ENCODE data around the gene AMZ2. TPM values are rescaled to one million over a fixed set of nuclear protein-coding genes. Genes with fewer than 3 reads are reported as not detected.
"Not testable (repeated sequence)": the region's sequence is repeated elsewhere in the genome, so short reads cannot be mapped to it uniquely, and the experiment has no call there.

AMZ2 gene
- total and polyA plus RNA-seq, 2 donors from 2014 or later = 48.6 to 90.9 TPM

DNA sequence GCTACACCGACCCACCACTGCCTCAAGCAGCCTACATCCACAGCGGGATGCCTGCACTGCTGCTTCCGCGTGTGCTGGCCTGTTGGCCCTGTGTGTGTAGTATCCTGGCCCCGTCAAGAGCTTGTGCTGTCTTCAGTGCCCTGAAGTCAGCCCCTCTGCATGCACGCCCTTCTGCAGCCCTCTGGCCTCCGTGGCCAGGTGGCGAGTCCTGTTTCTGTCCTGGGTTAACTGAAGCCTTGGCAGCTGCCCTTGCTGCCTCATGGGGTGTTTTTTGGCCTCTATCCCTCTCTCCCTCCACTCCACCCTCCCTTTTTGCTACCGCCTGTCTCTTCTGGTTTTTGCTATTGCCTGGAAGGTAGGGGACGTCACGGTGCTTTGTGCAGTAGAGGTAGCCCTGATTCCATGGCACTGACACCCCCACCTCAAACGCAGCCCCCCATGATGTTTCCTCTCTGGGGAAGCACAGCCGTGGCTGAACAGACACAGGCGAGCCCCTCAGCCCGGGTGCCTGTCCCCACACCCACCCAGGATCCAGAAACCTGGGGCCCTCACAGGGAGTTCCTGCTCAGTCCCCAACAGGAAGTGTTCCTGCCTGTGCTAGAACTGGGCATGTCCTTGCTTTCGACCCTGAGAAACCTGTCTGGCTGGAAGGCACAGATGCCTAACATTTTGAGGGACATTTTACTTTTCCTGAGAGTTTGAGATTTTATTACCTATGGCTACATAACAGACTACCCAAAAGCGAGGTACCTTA lies 18.8 kb upstream of the AMZ2 start:
- no peak for FAIRE-seq

GRCh38 chr17:68229619-68230018 lies 18.2 kb upstream of the AMZ2 start:
- Histone ChIP-seq H3K9ac (ENCODE audit: low read length in 3 of 3) (no peak overlapping the region), H3K27me3 (ENCODE audit: control insufficient read depth, insufficient read depth, low read length) (no peaks in the 10 kb centered on the region), H3K9me3 (ENCODE audit: control insufficient read depth in 2 of 3, insufficient read depth in 1 of 3, low read length in 3 of 3) (no peaks in the 10 kb centered on the region), H3K27ac (ENCODE audit: low read depth in 2 of 2, low read length in 2 of 2) (no peak overlapping the region), H3K36me3 (ENCODE audit: control insufficient read depth in 2 of 3, insufficient read depth in 3 of 3, low read length in 3 of 3) (no peaks in the 10 kb centered on the region), H3K4me3 (ENCODE audit: low read length in 3 of 3) (no peak overlapping the region), H3K4me1 (ENCODE audit: control insufficient read depth in 2 of 3, insufficient read depth in 2 of 3, low read depth in 1 of 3, low read length in 3 of 3) (no peaks in the 10 kb centered on the region)
- DNase-seq = no peak
- no peak for TF ChIP-seq CTCF (IDR thresholded peaks at IDR 0.05; ENCODE audit: borderline replicate concordance, extremely low read depth, insufficient read depth)
- intact Hi-C loops (cut with DNase I) = no loop called here
- no peak for FAIRE-seq

More for the DNA sequence above, 18.8 kb upstream of the AMZ2 start:
- Histone ChIP-seq H3K36me3 (ENCODE audit: control insufficient read depth in 2 of 3, insufficient read depth in 3 of 3, low read length in 3 of 3) (no peaks in the 10 kb centered on the region), H3K4me1 (ENCODE audit: control insufficient read depth in 2 of 3, insufficient read depth in 2 of 3, low read depth in 1 of 3, low read length in 3 of 3) (no peaks in the 10 kb centered on the region), H3K4me3 (ENCODE audit: low read length in 3 of 3) (no peak overlapping the region), H3K9ac (ENCODE audit: low read length in 3 of 3) (no peak overlapping the region), H3K27me3 (ENCODE audit: control insufficient read depth, insufficient read depth, low read length) (no peaks in the 10 kb centered on the region), H3K9me3 (ENCODE audit: control insufficient read depth in 2 of 3, insufficient read depth in 1 of 3, low read length in 3 of 3) (no peaks in the 10 kb centered on the region), H3K27ac (ENCODE audit: low read depth in 2 of 2, low read length in 2 of 2) (peak overlapping the region in 1 of 2 donors; percentile 9)
- DNase-seq = peak in 1 of 5 donors; percentile 31
- intact Hi-C loops (cut with DNase I) = no loop called here
- TF ChIP-seq CTCF (IDR thresholded peaks at IDR 0.05; ENCODE audit: borderline replicate concordance, extremely low read depth, insufficient read depth) = no peak

- FAIRE-seq; H3K27me3 ChIP-seq (ENCODE audit: control insufficient read depth, insufficient read depth, low read length); DNase-seq; H3K4me1 ChIP-seq (ENCODE audit: control insufficient read depth in 2 of 3, insufficient read depth in 2 of 3, low read depth in 1 of 3, low read length in 3 of 3); H3K27ac ChIP-seq (ENCODE audit: low read depth in 2 of 2, low read length in 2 of 2); H3K36me3 ChIP-seq (ENCODE audit: control insufficient read depth in 2 of 3, insufficient read depth in 3 of 3, low read length in 3 of 3); intact Hi-C loops (cut with DNase I); H3K9me3 ChIP-seq (ENCODE audit: control insufficient read depth in 2 of 3, insufficient read depth in 1 of 3, low read length in 3 of 3); H3K4me3 ChIP-seq (ENCODE audit: low read length in 3 of 3); H3K9ac ChIP-seq (ENCODE audit: low read length in 3 of 3): not testable (repeated sequence)
Observed at GRCh38 chr17:68231131-68231530, 16.7 kb upstream of the AMZ2 start.

DNA sequence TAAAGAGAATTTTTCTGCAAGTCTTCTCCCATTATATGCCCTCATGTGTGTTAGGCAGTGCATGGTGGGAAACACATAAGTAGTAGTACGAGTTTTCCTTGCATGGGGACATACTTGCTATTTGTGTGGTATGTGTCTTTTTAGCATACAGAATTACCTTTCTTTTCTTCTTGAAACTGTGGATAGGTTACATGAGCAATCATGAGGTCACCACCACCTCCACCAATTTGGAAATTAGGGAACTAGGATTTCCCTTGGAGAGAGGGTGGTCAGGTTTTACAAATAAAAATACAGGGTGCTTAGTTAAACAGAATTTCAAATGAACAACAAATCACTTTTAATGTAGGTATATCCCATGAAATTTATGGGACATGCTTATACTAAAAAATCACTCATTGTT lies 16.3 kb upstream of the AMZ2 start:
- no peak overlapping the region for H3K4me3 ChIP-seq (ENCODE audit: low read length in 3 of 3)
- H3K36me3 ChIP-seq (ENCODE audit: control insufficient read depth in 2 of 3, insufficient read depth in 3 of 3, low read length in 3 of 3) = no peaks in the 10 kb centered on the region
- no peak overlapping the region for H3K9ac ChIP-seq (ENCODE audit: low read length in 3 of 3)
- no peak overlapping the region for H3K27ac ChIP-seq (ENCODE audit: low read depth in 2 of 2, low read length in 2 of 2)
- FAIRE-seq (no peak), DNase-seq (no peak)
- H3K27me3 ChIP-seq (ENCODE audit: control insufficient read depth, insufficient read depth, low read length) = no peaks in the 10 kb centered on the region
- no peaks in the 10 kb centered on the region for H3K9me3 ChIP-seq (ENCODE audit: control insufficient read depth in 2 of 3, insufficient read depth in 1 of 3, low read length in 3 of 3)
- H3K4me1 ChIP-seq (ENCODE audit: control insufficient read depth in 2 of 3, insufficient read depth in 2 of 3, low read depth in 1 of 3, low read length in 3 of 3) = peaks cover 0 to 3% (median 0%) of the 10 kb centered on the region in 3 donors
- TF ChIP-seq CTCF (IDR thresholded peaks at IDR 0.05; ENCODE audit: borderline replicate concordance, extremely low read depth, insufficient read depth) = no peak
- intact Hi-C loops (cut with DNase I) = no loop called here

DNA sequence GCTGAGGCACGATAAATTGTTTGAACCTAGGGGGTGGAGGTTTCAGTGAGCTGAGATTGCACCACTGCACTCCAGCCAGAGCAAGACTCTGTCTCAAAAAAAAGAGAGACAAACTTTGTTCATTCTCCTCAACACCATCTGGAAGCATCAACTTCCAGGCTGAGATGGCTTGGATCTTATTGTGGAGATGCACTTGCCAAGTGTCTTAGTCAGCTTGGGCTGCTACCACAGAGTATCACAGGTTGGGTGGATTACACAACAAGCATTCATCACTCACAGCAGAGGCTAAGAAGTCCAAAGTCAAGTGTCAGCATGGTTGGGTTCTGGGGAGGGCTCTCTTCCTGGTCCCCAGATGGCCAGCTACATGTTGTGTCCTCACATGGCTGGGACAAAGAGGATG lies 15.1 kb upstream of the AMZ2 start:
- H3K27ac ChIP-seq (ENCODE audit: low read depth in 2 of 2, low read length in 2 of 2); H3K4me1 ChIP-seq (ENCODE audit: control insufficient read depth in 2 of 3, insufficient read depth in 2 of 3, low read depth in 1 of 3, low read length in 3 of 3); FAIRE-seq; H3K9ac ChIP-seq (ENCODE audit: low read length in 3 of 3); H3K36me3 ChIP-seq (ENCODE audit: control insufficient read depth in 2 of 3, insufficient read depth in 3 of 3, low read length in 3 of 3); H3K27me3 ChIP-seq (ENCODE audit: control insufficient read depth, insufficient read depth, low read length); intact Hi-C loops (cut with DNase I); H3K9me3 ChIP-seq (ENCODE audit: control insufficient read depth in 2 of 3, insufficient read depth in 1 of 3, low read length in 3 of 3); DNase-seq; H3K4me3 ChIP-seq (ENCODE audit: low read length in 3 of 3): not testable (repeated sequence)

GRCh38 chr17:68234726-68235335 lies 13.0 kb upstream of the AMZ2 start:
- H3K9me3 ChIP-seq (ENCODE audit: control insufficient read depth in 2 of 3, insufficient read depth in 1 of 3, low read length in 3 of 3); FAIRE-seq; H3K36me3 ChIP-seq (ENCODE audit: control insufficient read depth in 2 of 3, insufficient read depth in 3 of 3, low read length in 3 of 3); H3K9ac ChIP-seq (ENCODE audit: low read length in 3 of 3); DNase-seq; intact Hi-C loops (cut with DNase I); H3K4me3 ChIP-seq (ENCODE audit: low read length in 3 of 3); H3K27me3 ChIP-seq (ENCODE audit: control insufficient read depth, insufficient read depth, low read length); H3K4me1 ChIP-seq (ENCODE audit: control insufficient read depth in 2 of 3, insufficient read depth in 2 of 3, low read depth in 1 of 3, low read length in 3 of 3): not testable (repeated sequence)
- H3K27ac ChIP-seq (ENCODE audit: low read depth in 2 of 2, low read length in 2 of 2) = peak overlapping the region in 1 of 2 donors; percentile 83
